DOHH2 (cell line): ENCODE results near the gene RRM1.
"Not testable (repeated sequence)": the region's sequence is repeated elsewhere in the genome, so short reads cannot be mapped to it uniquely, and the experiment has no call there.

ENCODE experiments used
- H3F3A ChIP-seq: fragments of 200-600 bp; sonication (generic), shearing (Covaris generic); 2 replicates; pipeline ENCODE4 v1.6.0; 2016; ENCODE audit warnings: antibody characterized with exemption, mild to moderate bottlenecking; ENCODE audit not compliant: control insufficient read depth, insufficient read depth
- H3K27ac ChIP-seq: fragments of 200-600 bp; sonication (generic); 2 replicates; pipeline ENCODE4 v1.5.1; 2014; ENCODE audit warnings: low read depth, mild to moderate bottlenecking, low read length, moderate library complexity
- H3K27me3 ChIP-seq: fragments of 200-600 bp; sonication (generic); 2 replicates; pipeline ENCODE4 v1.6.1; 2014; ENCODE audit warnings: mild to moderate bottlenecking, low read length, mixed read lengths; ENCODE audit not compliant: control insufficient read depth
- H3K36me3 ChIP-seq: fragments of 200-600 bp; sonication (generic); 2 replicates; pipeline ENCODE4 v1.6.1; 2014; ENCODE audit warnings: mild to moderate bottlenecking, low read length, moderate library complexity, mixed read lengths; ENCODE audit not compliant: control insufficient read depth
- H3K4me1 ChIP-seq: fragments of 200-600 bp; sonication (generic); 2 replicates; pipeline ENCODE4 v1.6.1; 2014; ENCODE audit warnings: mild to moderate bottlenecking, low read length, mixed read lengths; ENCODE audit not compliant: control insufficient read depth
- H3K4me2 ChIP-seq: fragments of 200-600 bp; sonication (generic); 2 replicates; pipeline ENCODE4 v1.6.0; 2014; ENCODE audit warnings: mild to moderate bottlenecking, low read length, moderate library complexity
- H3K4me3 ChIP-seq: fragments of 200-600 bp; sonication (generic); 2 replicates; pipeline ENCODE4 v1.5.1; 2014; ENCODE audit warnings: mild to moderate bottlenecking, low read length, mixed read lengths
- H3K79me2 ChIP-seq: fragments of 200-600 bp; sonication (generic); 2 replicates; pipeline ENCODE4 v1.6.1; 2014; ENCODE audit warnings: mild to moderate bottlenecking, low read length, mixed read lengths; ENCODE audit not compliant: control insufficient read depth
- H3K9me2 ChIP-seq: fragments of 200-600 bp; sonication (generic); replicated peaks from 2 replicates; pipeline ENCODE4 v1.6.1; 2014; ENCODE audit warnings: mild to moderate bottlenecking, low read length, mixed read lengths; ENCODE audit not compliant: control insufficient read depth
- H3K9me3 ChIP-seq: fragments of 200-600 bp; sonication (generic); 2 replicates; pipeline ENCODE4 v1.6.1; 2014; ENCODE audit warnings: antibody characterized with exemption, low read length, mixed read lengths; ENCODE audit not compliant: control insufficient read depth, insufficient read depth
- H4K20me1 ChIP-seq: fragments of 200-600 bp; sonication (generic); 2 replicates; pipeline ENCODE4 v1.6.0; 2014; ENCODE audit warnings: low read depth, mild to moderate bottlenecking, antibody characterized with exemption, low read length, moderate library complexity; ENCODE audit not compliant: control insufficient read depth, insufficient read depth
- EZH2phosphoT487 ChIP-seq: fragments of 200-600 bp; sonication (generic); IDR thresholded peaks from 2 replicates; pipeline ENCODE4 v1.6.1; 2017; ENCODE audit warnings: borderline replicate concordance, mild to moderate bottlenecking, antibody characterized with exemption, low read length, moderate library complexity, mixed read lengths
- TF ChIP-seq, protein P1 (sequence below): fragments of 200-600 bp; sonication (generic); IDR thresholded peaks from one replicate; pipeline ENCODE4 v1.5.1; 2014; ENCODE audit warnings: antibody characterized with exemption, mild to moderate bottlenecking, low read depth, low read length; ENCODE audit not compliant: poor library complexity, severe bottlenecking

The RRM1 gene

DNA sequence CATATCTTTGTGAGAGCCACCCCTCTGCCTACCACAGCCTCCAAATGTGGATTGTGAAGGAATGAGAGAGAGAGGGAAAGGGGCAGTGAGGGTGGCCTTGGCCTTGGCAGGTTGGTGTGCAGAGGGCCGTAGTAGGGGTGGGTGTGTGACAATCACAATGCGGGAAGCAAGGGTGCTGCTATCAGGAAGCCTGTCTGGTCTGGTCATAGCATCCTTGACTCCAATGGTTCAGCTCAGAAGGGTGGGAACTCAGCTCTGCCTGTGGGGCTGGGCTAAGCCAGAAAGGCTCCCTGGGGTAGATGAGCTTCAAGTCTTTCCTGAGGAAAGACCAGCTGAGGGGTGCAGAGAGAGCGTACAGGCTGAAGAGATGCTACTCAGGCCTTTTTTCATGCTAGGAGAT lies 72.7 kb downstream of the RRM1 start:
- Histone ChIP-seq H3K27me3 (0 out of 2 replicates have a peak, but pooled peaks cover 2% of the 10 kb centered on the region), H3F3A (no peaks in the 10 kb centered on the region), H3K9me3 (no peaks in the 10 kb centered on the region), H4K20me1 (no peaks in the 10 kb centered on the region), H3K4me2 (no peak overlapping the region), H3K36me3 (no peaks in the 10 kb centered on the region), H3K4me3 (no peak overlapping the region), H3K79me2 (no peaks in the 10 kb centered on the region), H3K27ac (no peak overlapping the region), H3K4me1 (no peaks in the 10 kb centered on the region), H3K9me2 (no peaks in the 10 kb centered on the region)
- TF ChIP-seq EZH2phosphoT487 = no peak
- TF ChIP-seq, protein P1, sequence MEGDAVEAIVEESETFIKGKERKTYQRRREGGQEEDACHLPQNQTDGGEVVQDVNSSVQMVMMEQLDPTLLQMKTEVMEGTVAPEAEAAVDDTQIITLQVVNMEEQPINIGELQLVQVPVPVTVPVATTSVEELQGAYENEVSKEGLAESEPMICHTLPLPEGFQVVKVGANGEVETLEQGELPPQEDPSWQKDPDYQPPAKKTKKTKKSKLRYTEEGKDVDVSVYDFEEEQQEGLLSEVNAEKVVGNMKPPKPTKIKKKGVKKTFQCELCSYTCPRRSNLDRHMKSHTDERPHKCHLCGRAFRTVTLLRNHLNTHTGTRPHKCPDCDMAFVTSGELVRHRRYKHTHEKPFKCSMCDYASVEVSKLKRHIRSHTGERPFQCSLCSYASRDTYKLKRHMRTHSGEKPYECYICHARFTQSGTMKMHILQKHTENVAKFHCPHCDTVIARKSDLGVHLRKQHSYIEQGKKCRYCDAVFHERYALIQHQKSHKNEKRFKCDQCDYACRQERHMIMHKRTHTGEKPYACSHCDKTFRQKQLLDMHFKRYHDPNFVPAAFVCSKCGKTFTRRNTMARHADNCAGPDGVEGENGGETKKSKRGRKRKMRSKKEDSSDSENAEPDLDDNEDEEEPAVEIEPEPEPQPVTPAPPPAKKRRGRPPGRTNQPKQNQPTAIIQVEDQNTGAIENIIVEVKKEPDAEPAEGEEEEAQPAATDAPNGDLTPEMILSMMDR = no peak

DNA sequence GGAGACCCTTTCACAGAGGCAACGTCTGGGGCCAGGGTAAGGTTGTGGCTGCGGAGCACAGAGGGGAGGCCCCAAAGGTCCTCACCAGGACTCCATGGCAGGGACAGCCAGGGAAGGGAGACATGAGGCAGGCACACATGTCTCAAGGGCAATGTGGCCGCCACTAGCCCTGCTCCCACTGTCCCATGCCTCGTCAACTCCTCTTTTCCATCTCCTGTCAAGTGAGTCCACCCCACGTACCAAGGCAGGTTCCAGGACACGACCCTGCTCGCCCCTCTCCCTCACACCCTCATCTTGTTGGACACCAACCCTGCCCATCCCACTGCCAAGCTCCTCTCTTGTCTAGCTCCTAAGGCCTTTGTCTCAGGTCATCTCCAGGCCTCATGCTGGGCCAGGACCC lies 73.2 kb downstream of the RRM1 start:
- Histone ChIP-seq H3K4me3 (no peak overlapping the region), H3K27me3 (0 out of 2 replicates have a peak, but pooled peaks cover 2% of the 10 kb centered on the region), H3K36me3 (no peaks in the 10 kb centered on the region), H3K9me3 (no peaks in the 10 kb centered on the region), H3K9me2 (no peaks in the 10 kb centered on the region), H4K20me1 (no peaks in the 10 kb centered on the region), H3K79me2 (no peaks in the 10 kb centered on the region), H3K27ac (no peak overlapping the region), H3F3A (no peaks in the 10 kb centered on the region), H3K4me2 (no peak overlapping the region), H3K4me1 (no peaks in the 10 kb centered on the region)
- TF ChIP-seq, protein P1 = no peak
- TF ChIP-seq EZH2phosphoT487 = no peak

DNA sequence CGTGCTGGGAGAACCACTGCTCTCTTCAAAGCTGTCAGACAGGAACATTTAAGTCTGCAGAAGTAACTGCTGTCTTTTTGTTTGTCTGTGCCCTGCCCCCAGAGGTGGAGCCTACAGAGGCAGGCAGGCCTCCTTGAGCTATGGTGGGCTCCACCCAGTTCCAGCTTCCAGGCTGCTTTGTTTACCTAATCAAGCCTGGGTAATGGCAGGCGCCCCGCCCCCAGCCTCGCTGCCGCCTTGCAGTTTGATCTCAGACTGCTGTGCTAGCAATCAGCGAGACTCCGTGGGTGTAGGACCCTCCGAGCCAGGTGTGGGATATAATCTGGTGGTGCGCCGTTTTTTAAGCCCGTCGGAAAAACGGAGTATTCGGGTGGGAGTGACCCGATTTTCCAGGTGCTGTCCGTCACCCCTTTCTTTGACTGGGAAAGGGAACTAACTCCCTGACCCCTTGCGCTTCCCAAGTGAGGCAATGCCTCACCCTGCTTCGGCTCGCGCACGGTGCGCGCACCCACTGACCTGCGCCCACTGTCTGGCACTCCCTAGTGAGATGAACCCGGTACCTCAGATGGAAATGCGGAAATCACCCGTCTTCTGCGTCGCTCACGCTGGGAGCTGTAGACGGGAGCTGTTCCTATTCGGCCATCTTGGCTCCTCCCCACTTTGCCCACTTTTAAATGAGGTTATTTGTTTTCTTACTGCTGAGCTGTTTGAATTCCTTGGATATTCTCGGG lies 81.2 kb downstream of the RRM1 start:
- H4K20me1 ChIP-seq, H3K27me3 ChIP-seq, H3K79me2 ChIP-seq, H3F3A ChIP-seq, H3K4me1 ChIP-seq, H3K4me2 ChIP-seq, H3K9me2 ChIP-seq, H3K27ac ChIP-seq, H3K9me3 ChIP-seq, H3K4me3 ChIP-seq, H3K36me3 ChIP-seq: not testable (repeated sequence)

DNA sequence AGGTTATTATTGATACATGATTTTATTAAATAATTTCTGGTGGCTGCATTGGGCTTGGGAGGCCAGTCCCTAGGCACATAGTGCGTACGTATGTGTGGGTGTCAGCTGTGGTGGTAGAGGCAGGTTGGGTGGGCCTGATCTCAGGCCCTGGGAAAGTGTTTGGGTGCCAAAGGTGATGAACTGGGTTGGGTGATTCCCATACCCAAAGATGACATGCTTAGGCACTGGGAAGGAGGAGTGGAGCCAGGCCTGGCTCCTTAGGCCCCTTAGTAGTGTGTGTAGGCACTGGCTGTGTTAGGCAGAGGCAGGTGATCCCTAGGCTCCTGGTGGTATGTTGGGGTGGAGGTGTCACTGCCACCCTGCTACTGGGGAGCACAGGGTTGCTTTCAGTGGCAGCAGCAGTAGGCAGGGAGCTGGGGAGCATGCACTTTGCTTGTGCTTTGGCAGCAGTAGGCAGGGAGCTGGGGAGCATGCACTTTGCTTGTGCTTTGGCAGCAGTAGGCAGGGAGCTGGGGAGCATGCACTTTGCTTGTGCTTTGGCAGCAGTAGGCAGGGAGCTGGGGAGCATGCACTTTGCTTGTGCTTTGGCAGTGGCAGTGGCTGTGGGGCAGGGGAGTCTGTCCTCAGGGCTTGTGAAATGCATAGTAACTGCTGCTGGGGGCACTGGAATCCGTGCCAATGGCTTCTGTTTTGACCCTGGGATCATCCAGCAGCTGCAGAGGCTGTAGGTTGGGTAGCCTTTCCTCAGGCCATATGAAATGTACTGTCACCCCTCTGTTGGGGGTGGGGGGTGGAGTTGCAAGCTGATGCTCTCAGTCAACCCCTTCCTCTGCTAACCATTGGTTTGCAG lies 84.4 kb downstream of the RRM1 start:
- Histone ChIP-seq H3F3A (no peaks in the 10 kb centered on the region), H3K27ac (no peak overlapping the region), H3K4me3 (no peak overlapping the region), H3K4me1 (no peaks in the 10 kb centered on the region), H3K27me3 (no peaks in the 10 kb centered on the region), H3K9me2 (no peaks in the 10 kb centered on the region), H3K9me3 (no peaks in the 10 kb centered on the region), H3K4me2 (no peak overlapping the region), H4K20me1 (no peaks in the 10 kb centered on the region), H3K36me3 (no peaks in the 10 kb centered on the region), H3K79me2 (no peaks in the 10 kb centered on the region)
- TF ChIP-seq, protein P1 = no peak
- TF ChIP-seq EZH2phosphoT487 = no peak
